Mammary microvascular endothelial cell (primary cell): ENCODE measurements around the gene TIMP4. TPM values are rescaled to one million over a fixed set of nuclear protein-coding genes. Genes with fewer than 3 reads are reported as not detected.

Experiments used
- total RNA-seq: library from RNA; depleted of rRNA; stranded (reverse); fragments of >200 nt; gene quantifications from 2 replicates; pipeline ENCODE4 v1.2.3, GENCODE V29; 2015

TIMP4 gene
- 0.67 and 0.98 TPM in 2 replicates for total RNA-seq

DNA sequence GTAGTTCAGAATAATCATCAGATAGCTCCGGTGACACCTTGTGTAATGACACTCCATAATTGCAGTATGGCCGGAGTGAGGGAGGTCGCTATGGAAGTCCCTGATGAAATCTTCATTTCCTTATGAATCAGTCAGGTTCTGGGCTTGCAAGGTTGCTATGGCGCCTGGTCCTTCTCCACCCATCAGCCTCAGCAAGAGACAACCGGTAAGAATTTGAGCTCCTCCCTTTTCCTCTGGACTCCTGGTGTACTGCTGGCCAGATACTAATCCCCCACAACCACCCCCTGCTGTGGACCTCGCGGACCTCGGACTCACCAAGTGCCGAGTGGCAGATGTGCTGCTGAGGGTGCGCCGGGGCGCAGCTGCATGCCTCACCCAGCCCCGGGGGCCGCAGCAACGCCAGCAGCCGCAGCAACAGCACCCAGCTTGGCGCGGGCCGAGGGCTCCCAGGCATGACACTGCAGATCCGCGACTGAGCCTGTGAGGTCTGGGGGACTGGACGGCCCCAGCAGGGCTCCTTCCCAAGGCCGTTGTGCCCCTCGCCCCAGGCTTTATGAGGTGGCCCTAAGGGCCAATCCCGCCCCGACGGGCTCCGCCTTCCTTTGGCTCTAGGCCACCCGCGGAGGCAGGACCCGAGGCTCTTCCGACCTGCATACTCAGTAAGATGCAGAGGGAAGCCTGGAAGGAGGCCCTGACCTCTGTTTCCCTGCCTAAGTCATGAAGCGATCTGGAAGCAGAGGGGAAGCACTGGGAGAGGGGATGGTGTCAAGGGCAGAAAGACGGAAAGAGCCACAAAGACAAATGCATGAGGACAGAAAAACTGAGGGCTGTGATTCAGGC lies at the start of gene TIMP4:
Gene TIMP4, minus strand, starts transcription at position 526 of the 840 bp plus-strand sequence. Its CDS starts 72 bp downstream, at position 454.

Other genes with a start within 250 kb of the TIMP4 start
- 0.34 and 0.40 TPM in 2 replicates for gene SYN2, start 154.5 kb downstream of the TIMP4 start, total RNA-seq
- gene PPARG, start 130.2 kb upstream of the TIMP4 start, total RNA-seq, result 17.1 and 20.1 TPM in 2 replicates